ENCODE measurements around the gene PKNOX2.

Gene PKNOX2

GRCh38 chr11:125431009-125431408 lies 266.5 kb downstream of the PKNOX2 start:
- DNase-seq (ENCODE audit: low spot score) = no peak
- no peak for TF ChIP-seq CTCF (IDR thresholded peaks at IDR 0.05; ENCODE audit: extremely low read depth, missing control alignments)

GRCh38 chr11:125431481-125431880 lies 266.9 kb downstream of the PKNOX2 start:
- no peak for DNase-seq (ENCODE audit: low spot score)

GRCh38 chr11:125433454-125434121 lies 269.0 kb downstream of the PKNOX2 start:
- DNase-seq (ENCODE audit: low spot score) = peak; percentile 52
- TF ChIP-seq CTCF (IDR thresholded peaks at IDR 0.05; ENCODE audit: extremely low read depth, missing control alignments) = no peak

More at GRCh38 chr11:125431481-125431880, 266.9 kb downstream of the PKNOX2 start:
- TF ChIP-seq CTCF (IDR thresholded peaks at IDR 0.05; ENCODE audit: extremely low read depth, missing control alignments) = no peak

GRCh38 chr11:125435461-125436238 lies 271.1 kb downstream of the PKNOX2 start:
- no peak for TF ChIP-seq CTCF (IDR thresholded peaks at IDR 0.05; ENCODE audit: extremely low read depth, missing control alignments)
- DNase-seq (ENCODE audit: low spot score) = no peak

GRCh38 chr11:125441648-125442410 lies 277.3 kb downstream of the PKNOX2 start:
- TF ChIP-seq CTCF (IDR thresholded peaks at IDR 0.05; ENCODE audit: extremely low read depth, missing control alignments) = no peak

GRCh38 chr11:125442946-125443345 lies 278.4 kb downstream of the PKNOX2 start:
- no peak for TF ChIP-seq CTCF (IDR thresholded peaks at IDR 0.05; ENCODE audit: extremely low read depth, missing control alignments)
- DNase-seq (ENCODE audit: low spot score) = no peak

More at GRCh38 chr11:125441648-125442410, 277.3 kb downstream of the PKNOX2 start:
- no peak for DNase-seq (ENCODE audit: low spot score)

Data from GM20000 (cell line).